Activated CD8-positive, alpha-beta memory T cell treated with anti-CD3 and anti-CD28 coated beads for 24 hours (primary cell): ENCODE data around the gene RSPRY1.

Experiments
- DNase-seq: peaks from one replicate; pipeline ENCODE4 v3.0.0-alpha.2; 2020

Gene RSPRY1

DNA sequence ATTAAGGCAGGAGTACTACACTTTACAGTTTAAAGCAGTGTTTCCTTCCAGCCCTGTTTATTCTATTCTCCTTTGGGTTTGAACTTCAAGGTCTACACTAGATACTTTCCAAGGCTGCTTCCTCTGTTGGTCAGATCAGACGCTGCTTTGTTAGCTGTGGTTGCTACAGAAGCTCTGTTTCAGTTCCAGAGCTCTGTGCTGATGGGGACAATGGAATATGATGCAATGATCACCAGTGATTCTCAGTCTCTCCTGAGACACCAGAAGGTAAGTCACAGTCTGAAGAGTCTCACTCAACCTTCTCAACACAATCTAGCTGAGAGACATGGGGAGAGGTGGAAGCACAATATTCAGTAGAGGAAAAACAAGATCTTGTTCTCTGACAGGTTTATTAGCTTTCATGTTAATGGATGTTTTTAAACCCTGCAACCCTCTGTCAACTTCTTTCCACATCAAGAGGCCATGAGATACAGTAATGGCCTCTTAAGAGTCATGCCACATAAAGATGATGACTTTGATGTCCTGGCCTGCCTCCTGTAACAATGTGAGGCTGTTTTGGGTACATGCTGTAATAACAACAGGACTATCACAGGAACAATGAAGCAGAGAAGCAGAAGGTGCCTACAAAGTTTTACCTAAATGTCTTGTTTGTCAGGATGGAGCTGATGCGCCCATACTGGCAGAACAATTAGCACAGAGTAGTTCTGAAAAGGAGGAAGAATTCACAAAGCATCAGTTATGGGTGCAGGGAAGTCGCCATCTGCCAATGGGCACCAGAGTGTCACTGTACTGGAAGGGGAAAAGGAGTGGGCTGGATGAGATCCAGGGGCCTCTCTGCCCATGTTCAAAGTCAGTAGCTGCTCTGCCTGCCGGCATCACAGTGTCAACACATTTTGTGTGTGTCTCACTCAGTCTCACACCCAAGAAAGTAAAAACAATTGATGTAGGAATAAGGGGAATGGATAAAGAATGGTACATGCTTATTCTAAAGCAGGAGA, 33.7 kb upstream of the RSPRY1 start:
- DNase-seq, result no peak

DNA sequence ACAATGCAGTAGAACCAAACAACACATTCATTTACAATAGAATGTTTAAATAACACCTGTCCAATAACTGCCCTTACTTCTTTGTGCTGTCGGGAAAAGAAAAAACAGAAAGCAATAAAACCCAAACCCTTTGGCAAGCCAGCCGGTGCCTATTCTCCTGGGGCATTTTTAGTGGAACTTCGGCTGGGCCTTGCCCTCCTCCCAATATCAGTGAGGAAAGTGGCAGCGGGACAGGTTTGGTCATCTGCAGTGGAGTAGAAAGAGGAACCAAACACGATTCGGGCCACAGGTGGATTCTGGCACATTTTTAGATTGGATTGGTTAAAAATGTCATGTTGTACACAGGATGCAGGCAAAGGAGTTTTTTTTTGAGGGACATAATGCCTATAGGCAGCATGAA, 32.3 kb upstream of the RSPRY1 start:
- no peak for DNase-seq

DNA sequence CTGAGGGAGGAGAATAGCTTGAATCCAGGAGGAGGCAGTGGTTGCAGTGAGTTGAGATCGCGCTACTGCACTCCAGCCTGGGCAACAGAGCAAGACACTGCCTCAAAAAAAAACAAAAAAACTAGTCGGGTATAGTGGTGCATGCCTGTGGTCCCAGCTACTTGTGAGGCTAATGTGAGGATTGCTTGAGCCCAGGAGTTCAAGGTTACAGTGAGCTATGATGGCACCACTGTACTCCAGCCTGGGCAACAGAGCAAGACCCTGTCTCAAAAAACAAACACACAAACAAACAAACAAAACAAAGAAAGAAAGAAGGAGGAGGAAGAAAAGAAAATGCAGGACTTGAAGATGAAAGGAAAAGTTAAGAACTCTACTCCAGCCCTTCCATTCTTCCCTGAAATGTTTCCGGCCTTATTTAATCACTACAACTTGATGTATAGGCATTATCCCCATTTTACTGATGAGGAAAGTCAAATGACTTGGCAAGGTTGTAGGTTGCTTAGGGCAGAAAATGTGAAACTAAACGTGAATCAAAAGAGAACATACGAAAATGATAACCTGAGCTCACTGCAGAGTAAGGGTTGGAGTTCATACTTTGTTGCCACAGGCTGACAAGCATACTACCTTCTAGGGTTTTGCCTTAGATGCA, 30.3 kb upstream of the RSPRY1 start:
- DNase-seq, result no peak

DNA sequence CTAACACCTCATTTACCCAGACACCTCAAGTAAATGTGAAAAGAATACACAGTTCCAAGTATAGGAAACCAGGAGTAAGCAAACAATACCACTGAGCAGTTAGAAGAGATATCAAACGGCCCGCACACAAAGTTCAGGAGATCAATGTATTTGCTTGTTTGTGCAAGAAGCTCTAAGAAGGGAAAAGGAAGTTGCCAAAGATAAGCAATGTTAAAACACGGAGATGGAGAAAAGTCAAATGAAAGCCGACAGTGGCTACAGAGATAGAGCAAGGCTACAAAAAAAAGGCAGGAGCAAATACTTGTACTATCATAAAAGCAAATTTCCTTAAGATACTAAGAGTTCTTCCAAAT, 29.8 kb upstream of the RSPRY1 start:
- DNase-seq, result no peak

DNA sequence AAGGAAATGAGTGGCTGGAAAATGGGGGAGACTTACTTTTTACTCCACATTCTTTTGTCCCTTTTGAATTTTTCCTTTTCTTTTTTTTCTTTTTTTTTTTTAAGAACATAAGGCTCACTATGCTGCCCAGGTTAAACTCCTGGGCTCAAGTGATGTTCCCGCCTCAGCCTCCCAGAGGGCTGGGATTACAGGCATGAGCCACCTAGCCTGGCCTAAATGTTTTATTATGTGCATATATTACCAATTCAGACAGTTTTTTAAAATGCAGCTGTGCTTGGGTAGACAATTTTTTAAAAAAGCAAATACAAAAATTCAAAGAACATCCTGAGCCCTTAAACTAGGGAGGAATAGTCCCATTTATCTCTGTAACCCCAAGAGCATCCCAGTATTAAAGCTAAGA, 28.6 kb upstream of the RSPRY1 start:
- DNase-seq, result no peak

DNA sequence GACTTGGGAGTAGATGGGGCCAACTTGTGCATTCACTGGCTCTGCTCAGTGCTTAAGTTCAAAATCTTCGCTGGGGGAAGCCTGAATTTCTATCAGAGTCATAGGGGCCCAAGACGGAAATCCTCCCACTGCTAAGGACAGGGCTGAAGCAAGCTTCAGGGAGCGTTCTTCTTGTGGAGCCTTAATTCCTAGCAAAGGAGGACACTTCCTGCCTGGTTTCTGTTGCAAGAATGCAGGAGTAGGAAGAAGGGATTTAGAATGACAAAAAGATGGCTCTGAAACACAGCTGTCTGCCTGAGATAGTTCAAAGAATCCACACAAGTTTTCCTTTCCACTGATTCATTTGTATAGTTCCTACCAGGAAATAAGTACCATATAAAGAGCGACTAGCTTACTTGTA, 26.7 kb upstream of the RSPRY1 start:
- DNase-seq, result no peak

DNA sequence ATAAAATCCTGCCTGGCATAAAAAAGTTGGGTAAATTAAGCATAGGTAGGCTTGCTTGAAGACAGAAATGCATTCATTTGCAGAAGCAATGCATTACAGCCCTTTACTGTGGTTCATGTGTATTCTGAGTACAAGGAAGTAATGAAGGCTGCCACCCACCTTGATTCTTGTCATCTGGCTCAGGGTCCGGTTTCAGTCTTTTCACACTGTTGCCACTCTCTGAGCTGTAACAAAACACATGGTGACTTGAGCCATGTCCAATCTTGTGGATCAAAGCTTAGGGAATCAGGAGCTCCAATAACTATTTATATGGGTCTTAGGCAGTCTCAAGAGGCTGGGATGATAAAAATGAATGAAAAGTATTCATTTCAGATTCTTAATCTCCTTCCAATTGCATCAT, 22.3 kb upstream of the RSPRY1 start:
- DNase-seq, result no peak

DNA sequence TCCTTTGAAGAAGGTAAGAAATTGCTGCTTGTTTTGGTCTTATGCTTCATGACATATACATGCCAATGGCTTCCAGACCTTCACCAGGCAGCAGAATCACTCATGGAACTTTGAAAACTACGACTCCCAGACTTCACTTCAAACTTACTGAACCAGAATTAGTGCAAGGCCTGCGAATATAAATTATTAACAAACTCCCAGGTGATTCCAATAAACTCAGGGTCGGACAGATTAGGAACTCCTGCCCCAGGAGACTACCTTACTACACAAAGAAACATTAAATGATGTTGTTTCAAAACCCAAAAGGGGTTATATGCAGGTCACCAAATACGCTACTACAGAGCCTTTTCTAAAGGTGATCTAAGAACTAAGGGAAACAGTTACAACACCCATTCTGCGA, 20.6 kb upstream of the RSPRY1 start:
- DNase-seq, result no peak

DNA sequence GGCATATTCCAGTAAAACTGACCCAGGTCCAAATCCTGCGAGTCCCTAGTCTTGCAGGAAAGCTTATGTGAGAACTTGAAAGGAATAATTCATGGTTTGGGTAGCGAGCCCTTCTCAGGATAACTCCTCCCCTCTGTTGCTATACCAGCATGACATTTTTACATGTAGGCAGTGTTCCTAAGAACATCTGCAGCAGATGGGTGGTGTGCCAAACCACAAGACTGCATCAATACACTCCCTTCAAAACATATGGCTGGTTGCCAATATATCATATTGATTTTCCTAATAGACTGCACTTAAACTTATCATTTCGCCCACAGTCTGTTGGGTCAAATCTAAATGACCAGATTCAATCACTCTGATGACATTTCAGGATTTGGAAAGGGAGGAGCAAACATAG, 20.2 kb upstream of the RSPRY1 start:
- no peak for DNase-seq

DNA sequence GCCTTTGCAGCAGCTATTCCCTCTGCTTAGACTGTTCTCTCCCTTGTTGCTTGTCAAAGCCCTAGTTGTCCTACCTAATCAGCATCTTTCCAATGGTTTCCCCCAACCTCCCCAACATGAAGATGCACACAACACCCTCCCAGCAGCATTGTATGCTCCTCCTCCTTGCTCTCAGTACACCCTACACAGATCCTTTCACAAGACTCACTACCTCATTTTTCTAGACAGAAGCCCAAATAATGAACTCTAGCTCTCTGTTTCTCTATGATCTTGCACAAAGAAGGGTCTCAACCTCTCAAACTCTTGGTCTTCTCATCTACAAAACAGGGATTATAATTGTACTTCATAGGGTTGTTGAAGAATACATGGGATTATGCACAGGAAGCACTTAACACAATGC, 19.7 kb upstream of the RSPRY1 start:
- DNase-seq, result no peak

DNA sequence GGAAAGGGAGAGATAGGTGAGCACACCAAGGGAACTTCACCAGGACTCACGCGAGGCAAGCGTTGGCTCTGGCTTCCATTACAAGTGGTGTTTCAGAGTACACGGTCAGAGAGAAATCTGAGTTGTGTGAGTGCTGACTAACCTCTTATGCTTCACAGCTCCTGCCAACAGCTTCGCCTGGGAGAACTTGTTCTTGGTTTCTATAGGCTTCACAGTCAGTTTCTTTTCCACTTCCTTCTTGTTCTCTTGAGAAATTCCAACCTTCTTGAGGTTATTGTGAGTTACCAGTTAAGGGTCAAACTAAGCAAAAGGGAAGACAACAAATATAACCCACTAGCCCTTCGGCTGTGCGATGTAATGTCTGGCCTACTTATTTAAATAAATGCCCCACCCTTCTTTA, 19.2 kb upstream of the RSPRY1 start:
- no peak for DNase-seq

DNA sequence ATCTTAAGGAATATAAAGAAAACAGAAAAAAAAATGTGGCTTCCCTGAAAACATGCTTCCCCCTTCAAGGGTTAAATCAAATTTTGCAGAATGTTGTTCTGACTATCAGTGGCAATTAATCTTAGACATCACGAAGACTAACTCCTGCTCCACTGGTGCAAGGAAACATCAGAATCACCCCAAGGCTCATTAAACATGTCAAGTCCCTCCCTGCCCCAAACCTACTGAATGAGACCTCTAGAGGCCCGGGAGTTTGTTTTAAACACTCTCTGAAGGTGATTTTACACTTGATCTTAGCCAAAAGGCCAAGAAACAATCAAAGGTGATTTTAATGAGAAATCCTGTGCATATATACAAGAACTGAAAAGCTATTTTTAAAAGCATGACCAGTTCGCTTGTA, 18.6 kb upstream of the RSPRY1 start:
- no peak for DNase-seq

DNA sequence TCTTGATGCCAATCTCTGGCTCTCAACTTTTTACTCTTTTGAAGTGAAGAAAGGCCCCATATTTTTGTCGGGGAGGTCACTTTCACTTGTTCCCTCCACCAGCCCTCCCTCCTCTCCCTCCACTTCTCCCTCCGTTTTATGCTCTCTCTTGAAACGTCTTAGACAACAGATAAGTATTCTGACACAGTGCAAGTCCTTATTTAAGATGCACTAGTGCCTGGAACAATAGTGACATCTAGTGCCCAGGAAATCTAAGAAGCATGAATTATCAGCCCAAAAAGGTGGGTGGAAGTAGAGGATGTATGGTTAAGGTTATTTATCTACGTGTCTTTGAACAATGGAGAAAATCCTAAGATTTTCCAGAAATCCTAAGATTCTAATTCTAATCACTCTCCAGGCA, 18.2 kb upstream of the RSPRY1 start:
- no peak for DNase-seq

DNA sequence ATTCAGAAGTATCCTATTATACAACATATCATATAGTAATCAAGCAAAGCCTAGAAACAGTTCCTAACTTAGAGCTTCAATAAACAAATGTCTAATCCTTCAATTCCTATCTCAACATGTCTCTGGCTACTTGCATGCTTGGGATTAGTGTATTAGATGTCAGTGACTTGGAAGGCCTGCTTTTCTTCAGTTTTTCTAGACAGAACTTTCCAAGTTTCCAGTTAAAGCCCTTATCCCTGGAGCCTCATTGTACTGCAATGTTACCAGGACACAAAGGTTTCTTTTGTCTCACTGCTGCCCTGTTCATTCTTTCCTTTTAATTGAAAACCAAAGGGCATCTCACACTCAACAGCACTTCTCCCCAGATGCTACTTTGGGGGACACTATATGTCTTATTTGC, 16.8 kb upstream of the RSPRY1 start:
- DNase-seq, result no peak

DNA sequence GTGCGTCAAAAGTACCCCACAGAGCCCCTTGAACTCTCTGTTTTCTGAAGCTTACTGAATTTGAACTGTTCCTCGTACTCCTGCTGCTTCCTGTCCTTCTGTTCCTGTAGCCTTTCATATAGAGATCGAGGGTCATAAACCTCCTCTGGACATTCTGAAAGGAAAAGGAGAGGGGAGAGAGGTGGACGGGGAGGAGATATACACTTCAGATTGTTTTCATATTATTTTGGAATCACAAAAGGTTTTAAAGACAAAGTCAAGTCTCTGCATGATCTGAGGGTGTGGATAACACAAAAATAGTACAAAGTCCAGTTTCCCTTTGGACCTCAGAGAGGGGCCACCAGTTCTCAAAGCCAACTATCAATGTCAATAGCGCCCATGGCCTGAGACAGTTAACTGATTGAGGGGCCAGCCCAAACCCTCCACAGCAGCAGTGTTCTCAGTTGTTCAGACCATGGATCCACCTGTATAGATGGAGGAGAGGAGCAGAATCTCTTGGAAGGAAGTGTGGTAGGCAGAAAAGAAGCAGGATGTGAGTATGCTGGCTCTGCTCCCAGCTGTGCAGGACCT, 13.3 kb upstream of the RSPRY1 start:
- no peak for DNase-seq

DNA sequence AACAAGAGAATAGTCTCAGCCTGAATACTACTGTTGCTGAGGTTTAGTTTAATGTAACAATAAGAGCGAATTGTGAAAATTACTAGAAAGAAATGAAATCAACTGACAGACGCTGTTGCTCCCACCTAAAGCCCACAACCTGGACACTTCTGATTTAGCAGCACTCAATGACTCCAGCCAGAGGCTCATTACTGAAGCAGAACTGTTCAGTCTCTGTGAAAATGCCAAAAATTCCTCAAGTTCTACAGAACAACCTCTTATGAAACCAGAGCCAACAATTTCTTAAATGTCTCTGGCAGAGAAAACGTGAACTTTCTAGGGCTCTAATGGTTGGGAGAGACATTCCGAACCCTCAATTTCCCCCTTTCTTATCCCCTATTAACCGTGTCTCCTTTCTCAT, 10.2 kb upstream of the RSPRY1 start:
- no peak for DNase-seq

DNA sequence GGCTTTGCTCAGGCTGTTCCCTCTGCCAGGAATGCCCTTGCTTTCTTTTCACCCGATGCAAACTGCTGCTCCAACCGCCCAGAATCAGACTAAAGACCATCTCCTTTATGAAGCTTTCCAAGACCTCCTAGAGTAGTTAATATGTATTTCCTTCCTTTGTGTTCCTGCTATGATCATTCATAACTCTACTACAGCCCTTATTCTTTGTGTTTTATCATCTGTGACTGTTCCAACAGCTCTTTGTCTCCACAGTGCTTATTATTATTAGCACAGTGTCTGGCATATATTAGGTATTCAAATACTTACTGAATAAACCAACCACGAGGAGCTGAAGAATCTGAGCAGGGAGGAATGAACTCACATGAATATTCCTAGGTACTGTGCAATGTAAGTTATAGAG, 7.9 kb upstream of the RSPRY1 start:
- no peak for DNase-seq

DNA sequence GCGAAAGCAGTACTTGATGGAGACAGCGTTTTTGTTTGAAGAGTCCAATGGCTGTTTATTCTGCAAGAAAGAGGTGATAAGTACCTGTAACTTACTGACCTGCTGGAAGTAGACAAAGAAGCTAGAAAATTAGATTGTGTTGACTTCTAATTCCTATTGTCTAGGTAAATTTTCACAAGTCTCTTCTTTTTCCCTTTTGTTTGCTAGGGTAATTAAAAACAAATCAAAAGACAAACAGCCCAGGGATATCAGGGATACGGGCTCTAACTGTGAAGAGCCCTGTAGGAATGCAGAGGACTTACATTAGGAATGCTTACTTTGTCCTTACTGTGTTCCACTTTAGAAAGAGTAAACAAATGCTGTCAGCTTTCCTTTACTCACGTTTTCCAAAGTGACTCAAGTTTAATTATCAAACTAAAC, 7.3 kb upstream of the RSPRY1 start:
- no peak for DNase-seq

DNA sequence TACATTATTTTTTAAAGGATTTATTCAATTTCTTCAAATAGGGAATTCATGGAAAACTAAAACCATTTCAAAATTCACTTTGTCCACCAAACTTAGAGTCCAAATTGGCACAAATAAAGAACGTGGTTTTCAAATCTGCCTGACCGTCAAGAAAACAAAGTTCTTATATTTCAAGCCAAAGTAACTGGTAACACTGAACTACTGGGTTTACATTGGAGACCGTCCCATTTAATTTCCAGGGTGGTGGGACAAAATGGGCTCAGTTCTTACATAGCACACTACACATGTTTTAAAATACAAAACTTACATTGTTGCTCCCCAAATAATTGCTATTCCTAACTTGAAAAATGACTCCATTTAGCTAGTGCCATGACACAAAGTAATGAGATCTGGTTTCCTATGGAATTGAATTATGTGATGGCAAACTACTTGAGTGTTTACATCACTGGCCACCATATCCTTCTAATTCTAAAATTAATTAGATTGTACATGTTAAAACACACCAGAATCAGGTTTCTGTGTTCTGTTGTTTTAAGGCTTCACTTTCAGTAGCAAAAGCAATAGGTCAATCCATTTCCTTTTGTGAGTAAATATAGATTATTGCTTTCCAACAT, 6.8 kb upstream of the RSPRY1 start:
- no peak for DNase-seq

DNA sequence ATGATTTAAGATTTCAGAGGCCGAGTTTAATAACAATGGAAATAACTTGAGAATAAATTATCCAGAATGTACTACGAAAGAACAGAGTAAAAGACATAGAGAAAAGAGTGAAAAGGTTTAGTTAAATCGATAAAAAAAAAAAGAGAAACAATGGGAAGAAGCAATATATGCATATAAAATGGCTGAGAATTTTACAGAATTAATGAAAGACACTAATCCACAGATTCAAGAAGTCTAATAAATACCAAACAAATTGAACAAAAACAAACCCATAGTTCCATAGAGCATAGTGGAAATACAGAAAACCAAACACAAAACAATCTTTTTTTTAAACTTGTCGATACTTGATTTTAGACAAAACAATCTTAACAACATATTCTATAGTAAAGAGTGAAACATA, 2.0 kb upstream of the RSPRY1 start:
- no peak for DNase-seq

DNA sequence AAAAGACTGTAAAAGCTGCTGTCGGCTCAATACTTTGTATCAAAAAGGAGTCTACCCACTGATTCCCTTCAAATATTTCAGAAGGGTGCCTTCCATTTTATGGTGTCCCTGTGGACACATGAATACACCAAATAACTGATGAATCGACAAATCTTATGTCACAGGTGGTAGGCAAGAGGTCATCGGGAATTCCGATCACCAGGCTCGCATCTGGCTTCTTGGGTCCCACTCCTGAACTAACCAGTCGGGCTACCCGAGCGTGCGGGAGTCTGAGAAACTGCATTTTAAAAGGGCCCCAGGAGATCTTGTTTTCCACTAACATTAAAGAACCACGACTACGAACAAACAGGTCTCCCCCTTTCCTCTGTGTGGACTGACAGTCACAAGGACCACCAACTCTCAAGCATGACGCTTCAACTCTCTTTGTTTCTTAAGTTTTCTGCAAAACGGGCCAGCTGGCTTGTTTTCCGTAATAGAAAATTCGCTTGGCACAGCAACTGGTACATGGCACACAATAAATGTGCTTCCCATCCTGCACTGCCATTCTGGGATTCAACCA, 1.2 kb upstream of the RSPRY1 start:
- no peak for DNase-seq

DNA sequence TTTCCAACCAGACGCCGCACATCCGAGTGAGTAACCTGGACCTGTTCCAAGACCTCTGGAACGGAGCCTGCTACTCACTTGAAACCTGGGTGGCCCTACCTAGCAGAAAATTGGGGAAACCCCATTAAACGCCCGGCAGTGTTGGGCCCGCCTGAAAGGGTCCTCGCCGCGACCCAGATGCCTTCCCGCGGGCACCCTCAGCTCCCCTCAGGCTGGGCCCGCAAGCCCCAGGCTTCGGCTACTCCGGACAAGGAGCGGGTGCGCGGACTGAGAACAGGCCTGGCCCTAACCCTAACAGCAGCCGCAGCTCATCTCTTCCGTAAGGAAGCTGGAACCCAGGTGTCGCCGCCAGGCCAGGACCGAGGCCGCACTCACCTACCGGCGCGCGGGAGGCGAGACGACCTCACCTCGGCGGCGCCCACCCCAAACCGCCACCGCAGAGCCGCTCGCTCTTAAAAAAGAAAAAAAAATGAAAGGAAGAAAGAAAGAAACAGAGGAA, 634 bp upstream of the RSPRY1 start:
- DNase-seq, result no peak
